ENCODE results near the gene CDX2. TPM values are rescaled to one million over a fixed set of nuclear protein-coding genes. Genes with fewer than 3 reads are reported as not detected.
"Not testable (repeated sequence)": the region's sequence is repeated elsewhere in the genome, so short reads cannot be mapped to it uniquely, and the experiment has no call there.

CDX2 gene
- total and polyA plus RNA-seq, 10 of the 15 experiments (the other 5 are each of a cell fraction or from before 2014, with no cell fraction given): 0.15 TPM; not detected in 9

DNA sequence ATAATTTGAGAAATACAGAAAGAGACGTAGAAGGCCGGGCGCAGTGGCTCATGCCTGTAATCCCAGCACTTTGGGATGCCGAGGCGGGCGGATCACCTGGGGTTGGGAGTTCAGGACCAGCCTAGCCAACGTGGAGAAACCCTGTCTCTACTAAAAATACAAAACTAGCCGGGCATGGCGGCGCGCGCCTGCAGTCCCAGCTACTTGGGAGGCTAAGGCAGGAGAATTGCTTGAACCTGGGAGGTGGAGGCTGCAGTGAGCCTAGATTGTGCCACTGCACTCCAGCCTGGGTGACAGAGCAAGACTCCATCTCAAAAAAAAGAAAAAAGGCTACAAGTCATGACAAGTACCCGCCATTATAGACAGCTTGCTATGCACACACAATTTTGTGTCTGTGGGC, 35.9 kb upstream of the CDX2 start:
- H3K9me3 ChIP-seq (replicated peaks; ENCODE audit: control insufficient read depth, insufficient read depth, low read length); H2AFZ ChIP-seq (ENCODE audit: control insufficient read depth, low read depth, low read length); H3K27ac ChIP-seq (ENCODE audit: control insufficient read depth, insufficient read depth); H3K4me3 ChIP-seq; H3K27me3 ChIP-seq (replicated peaks in 1 of 2; ENCODE audit: control insufficient read depth in 2 of 2, insufficient read depth in 2 of 2, low read length in 1 of 2); BruUV-seq (replicated peaks); H3K79me2 ChIP-seq (ENCODE audit: control insufficient read depth, insufficient read depth, low read length); H3K4me1 ChIP-seq (ENCODE audit: control insufficient read depth, insufficient read depth, low read length); intact Hi-C loops (cut with micrococcal nuclease; ENCODE audit: unreplicated experiment); RAD21 ChIA-PET (ENCODE audit: unreplicated experiment); H3K9ac ChIP-seq (ENCODE audit: control insufficient read depth, insufficient read depth, low read length); in situ Hi-C loops (cut with MboI); POLR2A ChIA-PET; ATAC-seq; SMC1A ChIA-PET (ENCODE audit: uncharacterized antibody, unreplicated experiment); H3K36me3 ChIP-seq (ENCODE audit: control insufficient read depth in 2 of 2, insufficient read depth in 2 of 2, low read length in 1 of 2); DNase-seq (ENCODE audit: low read depth, low spot score); FAIRE-seq; H3K4me2 ChIP-seq (ENCODE audit: control insufficient read depth, insufficient read depth); H4K20me1 ChIP-seq (ENCODE audit: control insufficient read depth, insufficient read depth); CTCF ChIA-PET: not testable (repeated sequence)
- 86% methylated on average over 13 of the region's 13 CpGs for WGBS (ENCODE audit: insufficient coverage, insufficient replicate concordance, low lambda C conversion rate, missing lambda C conversion rate)

DNA sequence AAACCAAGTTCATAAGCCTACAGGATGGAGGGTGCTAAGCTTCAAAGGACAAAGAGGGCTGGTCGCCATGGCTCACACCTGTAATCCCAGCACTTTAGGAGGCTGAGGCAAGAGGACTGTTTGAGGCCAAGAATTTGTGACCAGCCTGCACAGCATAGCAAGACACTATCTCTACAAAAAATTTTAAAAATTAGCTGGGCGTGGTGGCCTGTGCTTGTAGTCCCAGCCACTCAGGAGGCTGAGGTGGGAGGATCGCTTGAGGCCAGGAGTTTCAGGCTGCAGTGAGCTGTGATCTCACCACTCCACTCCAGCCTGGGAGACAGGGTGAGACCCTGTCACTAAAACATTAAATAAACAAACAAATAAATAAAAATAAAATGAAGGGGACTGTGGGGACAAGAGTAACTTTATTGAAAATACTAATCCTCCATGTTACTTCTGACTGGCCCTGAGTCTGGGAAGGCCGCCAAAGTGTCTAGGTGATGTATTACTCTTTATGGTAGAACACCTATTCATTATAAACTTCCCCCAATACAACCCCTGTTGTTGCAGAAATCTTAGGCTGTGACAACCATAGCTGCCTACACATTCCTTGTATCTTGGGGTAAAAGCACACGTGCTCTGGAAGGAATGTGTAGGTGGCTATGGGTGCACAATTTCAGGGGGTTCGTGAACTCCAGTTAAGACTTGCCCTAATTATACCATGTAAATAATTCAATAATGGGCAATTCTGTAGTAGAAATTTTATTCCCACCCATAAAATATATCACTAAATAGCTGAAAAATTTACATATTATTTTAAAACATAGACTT, 34.0 kb upstream of the CDX2 start:
- H4K20me1 ChIP-seq (ENCODE audit: control insufficient read depth, insufficient read depth): no peaks in the 10 kb centered on the region
- BruUV-seq (replicated peaks): no TSS peak
- RAD21 ChIA-PET (ENCODE audit: unreplicated experiment): no interaction called here
- POLR2A ChIA-PET: no interaction called here
- no peak overlapping the region for H2AFZ ChIP-seq (ENCODE audit: control insufficient read depth, low read depth, low read length)
- no peaks in the 10 kb centered on the region for H3K36me3 ChIP-seq (ENCODE audit: control insufficient read depth in 2 of 2, insufficient read depth in 2 of 2, low read length in 1 of 2)
- SMC1A ChIA-PET (ENCODE audit: uncharacterized antibody, unreplicated experiment): interaction anchor here (1.1 to 1.4 kb wide), 2 partner anchors 9 kb away, joined by 3 to 5 read pairs; no protein-coding TSS in a partner anchor
- no peak overlapping the region for H3K9ac ChIP-seq (ENCODE audit: control insufficient read depth, insufficient read depth, low read length)
- H3K27ac ChIP-seq (ENCODE audit: control insufficient read depth, insufficient read depth): no peak overlapping the region
- ATAC-seq (no peak), DNase-seq (ENCODE audit: low read depth, low spot score) (no peak), FAIRE-seq (no peak)
- H3K27me3 ChIP-seq (replicated peaks in 1 of 2; ENCODE audit: control insufficient read depth in 2 of 2, insufficient read depth in 2 of 2, low read length in 1 of 2): no peaks in the 10 kb centered on the region
- 66% methylated on average over 6 of the region's 6 CpGs for WGBS (ENCODE audit: insufficient coverage, insufficient replicate concordance, low lambda C conversion rate, missing lambda C conversion rate)
- in situ Hi-C loops (cut with MboI) (no loop called here), intact Hi-C loops (cut with micrococcal nuclease; ENCODE audit: unreplicated experiment) (no loop called here)
- H3K4me3 ChIP-seq: no peak overlapping the region
- no peaks in the 10 kb centered on the region for H3K4me1 ChIP-seq (ENCODE audit: control insufficient read depth, insufficient read depth, low read length)
- H3K79me2 ChIP-seq (ENCODE audit: control insufficient read depth, insufficient read depth, low read length): no peaks in the 10 kb centered on the region
- no peaks in the 10 kb centered on the region for H3K9me3 ChIP-seq (replicated peaks; ENCODE audit: control insufficient read depth, insufficient read depth, low read length)
- H3K4me2 ChIP-seq (ENCODE audit: control insufficient read depth, insufficient read depth): no peak overlapping the region
- CTCF ChIA-PET: interaction anchor here (1.6 kb wide), 1 partner anchor 20 kb away, joined by 4 read pairs; no protein-coding TSS in a partner anchor
- no peak for TF ChIP-seq IRF3 (IDR thresholded peaks at IDR 0.05)
- TF ChIP-seq RAD51 (IDR thresholded peaks at IDR 0.05): no peak
- no peak for TF ChIP-seq HCFC1 (IDR thresholded peaks at IDR 0.05; ENCODE audit: low read length)
- no peak for TF ChIP-seq NRF1 (conservative IDR thresholded peaks at IDR 0.05; ENCODE audit: low read depth, low read length)
- TF ChIP-seq POLR2A (IDR thresholded peaks at IDR 0.05; ENCODE audit: low read depth, low read length): no peak
- TF ChIP-seq NFYB (IDR thresholded peaks at IDR 0.05; ENCODE audit: insufficient read depth, low read depth, low read length): no peak
- no peak for TF ChIP-seq IRF5 (IDR thresholded peaks at IDR 0.05; ENCODE audit: borderline replicate concordance)
- no peak for TF ChIP-seq YY1 (IDR thresholded peaks at IDR 0.05; ENCODE audit: low read depth, low read length)
- no peak for TF ChIP-seq BCL3 (IDR thresholded peaks at IDR 0.05; ENCODE audit: borderline replicate concordance, insufficient read depth, low read depth, low read length, poor library complexity, severe bottlenecking)
- TF ChIP-seq IRF4 (IDR thresholded peaks at IDR 0.05; ENCODE audit: low read depth, low read length): no peak
- TF ChIP-seq, protein P1, sequence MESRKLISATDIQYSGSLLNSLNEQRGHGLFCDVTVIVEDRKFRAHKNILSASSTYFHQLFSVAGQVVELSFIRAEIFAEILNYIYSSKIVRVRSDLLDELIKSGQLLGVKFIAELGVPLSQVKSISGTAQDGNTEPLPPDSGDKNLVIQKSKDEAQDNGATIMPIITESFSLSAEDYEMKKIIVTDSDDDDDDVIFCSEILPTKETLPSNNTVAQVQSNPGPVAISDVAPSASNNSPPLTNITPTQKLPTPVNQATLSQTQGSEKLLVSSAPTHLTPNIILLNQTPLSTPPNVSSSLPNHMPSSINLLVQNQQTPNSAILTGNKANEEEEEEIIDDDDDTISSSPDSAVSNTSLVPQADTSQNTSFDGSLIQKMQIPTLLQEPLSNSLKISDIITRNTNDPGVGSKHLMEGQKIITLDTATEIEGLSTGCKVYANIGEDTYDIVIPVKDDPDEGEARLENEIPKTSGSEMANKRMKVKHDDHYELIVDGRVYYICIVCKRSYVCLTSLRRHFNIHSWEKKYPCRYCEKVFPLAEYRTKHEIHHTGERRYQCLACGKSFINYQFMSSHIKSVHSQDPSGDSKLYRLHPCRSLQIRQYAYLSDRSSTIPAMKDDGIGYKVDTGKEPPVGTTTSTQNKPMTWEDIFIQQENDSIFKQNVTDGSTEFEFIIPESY (IDR thresholded peaks at IDR 0.05): no peak

All from GM12878 (cell line).